SK-N-SH treated with all-trans-retinoic acid at 6 μM for 48 hours (cell line): Measurements from ENCODE around the gene NBEA.
A peak's percentile ranks its signal among the peaks of the same experiment; 100 is the strongest.

ENCODE experiments used
- ATAC-seq: fragments of 200-7000 bp; cut with Tn5 transposase; 3 replicates; pipeline ENCODE4 v1.9.1; 2020; ENCODE audit warnings: mild to moderate bottlenecking, moderate library complexity
- ARNTL ChIP-seq: fragments of 450-650 bp; formaldehyde crosslinking; IDR thresholded peaks from 2 replicates; pipeline ENCODE4 v1.5.0; 2020; ENCODE audit warnings: low read depth, mild to moderate bottlenecking, moderate library complexity, borderline replicate concordance
- BACH2 ChIP-seq: fragments of 250-450 bp; sonication (Bioruptor Pico); IDR thresholded peaks from 2 replicates; pipeline ENCODE4 v1.9.0; 2021; ENCODE audit warnings: mild to moderate bottlenecking, borderline replicate concordance
- CREB5 ChIP-seq: fragments of 250-450 bp; sonication (Bioruptor Pico); IDR thresholded peaks from 2 replicates; pipeline ENCODE4 v1.5.1; 2020; ENCODE audit warnings: low read depth, mild to moderate bottlenecking, moderate library complexity
- CSDC2 ChIP-seq: fragments of 250-450 bp; sonication (Bioruptor Pico); IDR thresholded peaks from 2 replicates; pipeline ENCODE4 v1.5.0; 2020; ENCODE audit warnings: mild to moderate bottlenecking, moderate library complexity
- CSRNP3 ChIP-seq: fragments of 250-450 bp; sonication (Bioruptor Pico); IDR thresholded peaks from 2 replicates; pipeline ENCODE4 v1.5.1; 2021; ENCODE audit warnings: mild to moderate bottlenecking, moderate library complexity
- ESRRG ChIP-seq: fragments of 250-450 bp; sonication (Bioruptor Pico); IDR thresholded peaks from 2 replicates; pipeline ENCODE4 v1.6.1; 2021; ENCODE audit warnings: mild to moderate bottlenecking
- GLIS3 ChIP-seq: fragments of 250-450 bp; sonication (Bioruptor Pico); IDR thresholded peaks from 2 replicates; pipeline ENCODE4 v1.5.0; 2020; ENCODE audit warnings: mild to moderate bottlenecking, moderate library complexity
- ISL1 ChIP-seq: fragments of 250-450 bp; sonication (Bioruptor Pico); IDR thresholded peaks from 2 replicates; pipeline ENCODE4 v2.1.2; 2022; ENCODE audit warnings: mild to moderate bottlenecking, moderate library complexity
- OSR1 ChIP-seq: fragments of 250-450 bp; sonication (Bioruptor Pico); IDR thresholded peaks from 2 replicates; pipeline ENCODE4 v1.8.0; 2022; ENCODE audit warnings: moderate library complexity, mild to moderate bottlenecking, inconsistent platforms
- PATZ1 ChIP-seq: fragments of 250-450 bp; sonication (Bioruptor Pico); IDR thresholded peaks from 2 replicates; pipeline ENCODE4 v1.8.0; 2020; ENCODE audit warnings: mild to moderate bottlenecking, moderate library complexity, borderline replicate concordance
- POU6F1 ChIP-seq: fragments of 250-450 bp; sonication (Bioruptor Pico); IDR thresholded peaks from 2 replicates; pipeline ENCODE4 v1.8.0; 2021; ENCODE audit warnings: low read depth, mild to moderate bottlenecking, moderate library complexity, borderline replicate concordance
- PPARA ChIP-seq: fragments of 250-450 bp; sonication (Bioruptor Pico); IDR thresholded peaks from 2 replicates; pipeline ENCODE4 v1.5.0; 2020; ENCODE audit warnings: mild to moderate bottlenecking, borderline replicate concordance
- RARB ChIP-seq: fragments of 250-450 bp; sonication (Bioruptor Pico); IDR thresholded peaks from 2 replicates; pipeline ENCODE4 v1.8.0; 2021; ENCODE audit warnings: mild to moderate bottlenecking, moderate library complexity
- SNAI2 ChIP-seq: fragments of 250-450 bp; sonication (Bioruptor Pico); IDR thresholded peaks from 2 replicates; pipeline ENCODE4 v1.5.0; 2020; ENCODE audit warnings: mild to moderate bottlenecking, moderate library complexity
- TCF4 ChIP-seq: fragments of 250-450 bp; sonication (Bioruptor Pico); IDR thresholded peaks from 2 replicates; pipeline ENCODE4 v1.8.0; 2021; ENCODE audit warnings: mild to moderate bottlenecking, moderate library complexity, borderline replicate concordance
- TOX ChIP-seq: fragments of 250-450 bp; sonication (Bioruptor Pico); IDR thresholded peaks from 2 replicates; pipeline ENCODE4 v1.8.0; 2021; ENCODE audit warnings: mild to moderate bottlenecking, moderate library complexity, borderline replicate concordance
- ZC3H10 ChIP-seq: fragments of 250-450 bp; sonication (Bioruptor Pico); IDR thresholded peaks from 2 replicates; pipeline ENCODE4 v1.5.1; 2021; ENCODE audit warnings: mild to moderate bottlenecking, moderate library complexity
- ZFP3 ChIP-seq: fragments of 250-450 bp; sonication (Bioruptor Pico); IDR thresholded peaks from 2 replicates; pipeline ENCODE4 v1.5.0; 2020; ENCODE audit warnings: mild to moderate bottlenecking, moderate library complexity
- ZFP30 ChIP-seq: fragments of 450-650 bp; formaldehyde crosslinking; IDR thresholded peaks from 2 replicates; pipeline ENCODE4 v1.5.0; 2022; ENCODE audit warnings: mild to moderate bottlenecking, moderate library complexity
- ZNF565 ChIP-seq: fragments of 450-650 bp; formaldehyde crosslinking; conservative IDR thresholded peaks from 2 replicates; pipeline ENCODE4 v1.5.0; 2020; ENCODE audit warnings: low read depth, mild to moderate bottlenecking, moderate library complexity
- ZNF70 ChIP-seq: fragments of 450-650 bp; formaldehyde crosslinking; IDR thresholded peaks from 2 replicates; pipeline ENCODE4 v1.5.0; 2020; ENCODE audit warnings: mild to moderate bottlenecking, moderate library complexity
- ZNF8 ChIP-seq: fragments of 450-650 bp; formaldehyde crosslinking; IDR thresholded peaks from 2 replicates; pipeline ENCODE4 v1.5.0; 2020; ENCODE audit warnings: mild to moderate bottlenecking, moderate library complexity
- TF ChIP-seq, protein P1 (sequence below): fragments of 250-450 bp; sonication (Bioruptor Pico); IDR thresholded peaks from 2 replicates; pipeline ENCODE4 v1.5.0; 2020; ENCODE audit warnings: mild to moderate bottlenecking, moderate library complexity

NBEA gene

GRCh38 chr13:35534343-35534742 lies 592.3 kb downstream of the NBEA start:
- no peak for ATAC-seq

GRCh38 chr13:35548790-35549189 lies 606.7 kb downstream of the NBEA start:
- TF ChIP-seq ISL1 (CRISPR knock-in tag) (peak; percentile 63), RARB (0 out of 2 replicates have a peak, but pooled peaks have one; percentile 40), SNAI2 (CRISPR knock-in tag) (no peak), TCF4 (peak; percentile 46; the same call in 1 of the 2 replicates), POU6F1 (CRISPR knock-in tag) (no peak), TOX (peak; percentile 92), ZC3H10 (CRISPR knock-in tag) (no peak)
- ATAC-seq, result no peak

More at GRCh38 chr13:35534343-35534742, 592.3 kb downstream of the NBEA start:
- no peak for TF ChIP-seq ZC3H10 (CRISPR knock-in tag)
- no peak for TF ChIP-seq ZFP3 (CRISPR knock-in tag)

- ATAC-seq, result peak; percentile 77
- no peak for TF ChIP-seq ARNTL (CRISPR knock-in tag)
- TF ChIP-seq ISL1 (CRISPR knock-in tag), result peak; percentile 47
- TF ChIP-seq CSRNP3, result no peak
- TF ChIP-seq CSDC2 (CRISPR knock-in tag), result no peak
- no peak for TF ChIP-seq SNAI2 (CRISPR knock-in tag)
- no peak for TF ChIP-seq PPARA (CRISPR knock-in tag)
- no peak for TF ChIP-seq BACH2 (CRISPR knock-in tag)
- TF ChIP-seq RARB, result no peak
- no peak for TF ChIP-seq ESRRG (CRISPR knock-in tag)
- TF ChIP-seq ZNF70 (CRISPR knock-in tag), result no peak
- TF ChIP-seq CREB5, result no peak
- 0 out of 2 replicates have a peak, but pooled peaks have one; percentile 54 for TF ChIP-seq ZFP3 (CRISPR knock-in tag)
- no peak for TF ChIP-seq PATZ1 (CRISPR knock-in tag)
- TF ChIP-seq POU6F1 (CRISPR knock-in tag), result no peak
- 0 out of 2 replicates have a peak, but pooled peaks have one; percentile 46 for TF ChIP-seq TOX
- TF ChIP-seq, protein P1, sequence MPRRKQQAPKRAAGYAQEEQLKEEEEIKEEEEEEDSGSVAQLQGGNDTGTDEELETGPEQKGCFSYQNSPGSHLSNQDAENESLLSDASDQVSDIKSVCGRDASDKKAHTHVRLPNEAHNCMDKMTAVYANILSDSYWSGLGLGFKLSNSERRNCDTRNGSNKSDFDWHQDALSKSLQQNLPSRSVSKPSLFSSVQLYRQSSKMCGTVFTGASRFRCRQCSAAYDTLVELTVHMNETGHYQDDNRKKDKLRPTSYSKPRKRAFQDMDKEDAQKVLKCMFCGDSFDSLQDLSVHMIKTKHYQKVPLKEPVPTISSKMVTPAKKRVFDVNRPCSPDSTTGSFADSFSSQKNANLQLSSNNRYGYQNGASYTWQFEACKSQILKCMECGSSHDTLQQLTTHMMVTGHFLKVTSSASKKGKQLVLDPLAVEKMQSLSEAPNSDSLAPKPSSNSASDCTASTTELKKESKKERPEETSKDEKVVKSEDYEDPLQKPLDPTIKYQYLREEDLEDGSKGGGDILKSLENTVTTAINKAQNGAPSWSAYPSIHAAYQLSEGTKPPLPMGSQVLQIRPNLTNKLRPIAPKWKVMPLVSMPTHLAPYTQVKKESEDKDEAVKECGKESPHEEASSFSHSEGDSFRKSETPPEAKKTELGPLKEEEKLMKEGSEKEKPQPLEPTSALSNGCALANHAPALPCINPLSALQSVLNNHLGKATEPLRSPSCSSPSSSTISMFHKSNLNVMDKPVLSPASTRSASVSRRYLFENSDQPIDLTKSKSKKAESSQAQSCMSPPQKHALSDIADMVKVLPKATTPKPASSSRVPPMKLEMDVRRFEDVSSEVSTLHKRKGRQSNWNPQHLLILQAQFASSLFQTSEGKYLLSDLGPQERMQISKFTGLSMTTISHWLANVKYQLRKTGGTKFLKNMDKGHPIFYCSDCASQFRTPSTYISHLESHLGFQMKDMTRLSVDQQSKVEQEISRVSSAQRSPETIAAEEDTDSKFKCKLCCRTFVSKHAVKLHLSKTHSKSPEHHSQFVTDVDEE (CRISPR knock-in tag), result no peak
- no peak for TF ChIP-seq ZFP30
- TF ChIP-seq OSR1 (CRISPR knock-in tag), result no peak
- TF ChIP-seq GLIS3 (CRISPR knock-in tag), result no peak
- peak; percentile 55; the same call in 1 of the 2 replicates for TF ChIP-seq ZNF8 (CRISPR knock-in tag)
- TF ChIP-seq ZC3H10 (CRISPR knock-in tag), result no peak
- no peak for TF ChIP-seq TCF4
- TF ChIP-seq ZNF565 (CRISPR knock-in tag), result no peak
These were observed 607.4 kb downstream of the NBEA start for GRCh38 chr13:35549481-35549880.
